ENCODE results near the gene ASPG.

GRCh38 chr14:104156142-104156541 is 70.6 kb downstream of the ASPG start:
- no peak for TF ChIP-seq EZH2phosphoT487 (IDR thresholded peaks at IDR 0.05; ENCODE audit: borderline replicate concordance, low read length)
- TF ChIP-seq, protein P1, sequence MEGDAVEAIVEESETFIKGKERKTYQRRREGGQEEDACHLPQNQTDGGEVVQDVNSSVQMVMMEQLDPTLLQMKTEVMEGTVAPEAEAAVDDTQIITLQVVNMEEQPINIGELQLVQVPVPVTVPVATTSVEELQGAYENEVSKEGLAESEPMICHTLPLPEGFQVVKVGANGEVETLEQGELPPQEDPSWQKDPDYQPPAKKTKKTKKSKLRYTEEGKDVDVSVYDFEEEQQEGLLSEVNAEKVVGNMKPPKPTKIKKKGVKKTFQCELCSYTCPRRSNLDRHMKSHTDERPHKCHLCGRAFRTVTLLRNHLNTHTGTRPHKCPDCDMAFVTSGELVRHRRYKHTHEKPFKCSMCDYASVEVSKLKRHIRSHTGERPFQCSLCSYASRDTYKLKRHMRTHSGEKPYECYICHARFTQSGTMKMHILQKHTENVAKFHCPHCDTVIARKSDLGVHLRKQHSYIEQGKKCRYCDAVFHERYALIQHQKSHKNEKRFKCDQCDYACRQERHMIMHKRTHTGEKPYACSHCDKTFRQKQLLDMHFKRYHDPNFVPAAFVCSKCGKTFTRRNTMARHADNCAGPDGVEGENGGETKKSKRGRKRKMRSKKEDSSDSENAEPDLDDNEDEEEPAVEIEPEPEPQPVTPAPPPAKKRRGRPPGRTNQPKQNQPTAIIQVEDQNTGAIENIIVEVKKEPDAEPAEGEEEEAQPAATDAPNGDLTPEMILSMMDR (IDR thresholded peaks at IDR 0.05; ENCODE audit: low read depth, low read length, poor library complexity, severe bottlenecking), result no peak

Data from DOHH2 (cell line).